HUES64 (cell line): ENCODE data around the gene IL15RA.
"Not testable (repeated sequence)": the region's sequence is repeated elsewhere in the genome, so short reads cannot be mapped to it uniquely, and the experiment has no call there.

Experiments used
- H3K27ac ChIP-seq: 2 replicates; pipeline ENCODE4 v1.7.0; 2013; ENCODE audit warnings: low read depth, low read length, inconsistent platforms
- H3K27me3 ChIP-seq: 2 replicates; pipeline ENCODE4 v1.6.1; 2013; ENCODE audit warnings: mild to moderate bottlenecking, low read length; ENCODE audit not compliant: insufficient read depth
- H3K36me3 ChIP-seq: 2 replicates; pipeline ENCODE4 v1.6.1; 2013; ENCODE audit warnings: mild to moderate bottlenecking, low read length; ENCODE audit not compliant: insufficient read depth
- H3K4me1 ChIP-seq: 2 replicates; pipeline ENCODE4 v1.6.1; 2013; ENCODE audit warnings: mild to moderate bottlenecking, low read length, moderate library complexity; ENCODE audit not compliant: insufficient read depth
- H3K4me3 ChIP-seq: 2 replicates; pipeline ENCODE4 v1.5.1; 2013; ENCODE audit warnings: mild to moderate bottlenecking, low read length, moderate library complexity
- H3K9ac ChIP-seq: 2 replicates; pipeline ENCODE4 v1.6.1; 2013; ENCODE audit warnings: mild to moderate bottlenecking, low read depth, low read length
- H3K9me3 ChIP-seq: 2 replicates; pipeline ENCODE4 v1.6.1; 2013; ENCODE audit warnings: low read depth, low read length; ENCODE audit not compliant: insufficient read depth
- WGBS: fragments of 150-250, 120-280 bp; methylation state at CpG from one replicate; pipeline ENCODE4 v1.1.7; 2013; ENCODE audit warnings: missing lambda C conversion rate; 5-methylcytosine and 5-hydroxymethylcytosine counted together

Gene IL15RA

DNA sequence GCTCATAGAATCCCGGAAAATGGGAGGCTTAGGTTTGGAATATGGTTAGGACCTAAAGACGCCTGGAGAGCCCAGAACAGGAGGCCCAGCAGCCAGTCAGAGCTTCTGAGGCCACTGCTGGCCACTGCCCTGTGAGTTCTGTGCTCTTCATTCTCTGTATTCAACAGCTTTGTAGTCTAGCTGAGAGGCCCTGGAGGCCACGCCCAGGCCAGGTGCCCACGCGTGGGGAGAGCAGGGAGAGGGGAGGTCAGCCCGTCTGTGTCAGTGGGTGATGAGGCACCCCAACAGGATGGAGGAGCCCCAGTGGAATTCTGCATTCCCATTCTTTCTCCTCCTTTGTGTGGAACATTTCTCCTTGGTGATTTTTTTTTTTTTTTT, 29.1 kb downstream of the IL15RA start:
- WGBS, result 92% methylated on average over 6 of the region's 6 CpGs
- Histone ChIP-seq H3K27me3 (no peaks in the 10 kb centered on the region), H3K36me3 (no peaks in the 10 kb centered on the region), H3K9me3 (no peaks in the 10 kb centered on the region), H3K4me1 (peaks cover 15% of the 10 kb centered on the region), H3K4me3 (no peak overlapping the region), H3K9ac (no peak overlapping the region), H3K27ac (no peak overlapping the region)

DNA sequence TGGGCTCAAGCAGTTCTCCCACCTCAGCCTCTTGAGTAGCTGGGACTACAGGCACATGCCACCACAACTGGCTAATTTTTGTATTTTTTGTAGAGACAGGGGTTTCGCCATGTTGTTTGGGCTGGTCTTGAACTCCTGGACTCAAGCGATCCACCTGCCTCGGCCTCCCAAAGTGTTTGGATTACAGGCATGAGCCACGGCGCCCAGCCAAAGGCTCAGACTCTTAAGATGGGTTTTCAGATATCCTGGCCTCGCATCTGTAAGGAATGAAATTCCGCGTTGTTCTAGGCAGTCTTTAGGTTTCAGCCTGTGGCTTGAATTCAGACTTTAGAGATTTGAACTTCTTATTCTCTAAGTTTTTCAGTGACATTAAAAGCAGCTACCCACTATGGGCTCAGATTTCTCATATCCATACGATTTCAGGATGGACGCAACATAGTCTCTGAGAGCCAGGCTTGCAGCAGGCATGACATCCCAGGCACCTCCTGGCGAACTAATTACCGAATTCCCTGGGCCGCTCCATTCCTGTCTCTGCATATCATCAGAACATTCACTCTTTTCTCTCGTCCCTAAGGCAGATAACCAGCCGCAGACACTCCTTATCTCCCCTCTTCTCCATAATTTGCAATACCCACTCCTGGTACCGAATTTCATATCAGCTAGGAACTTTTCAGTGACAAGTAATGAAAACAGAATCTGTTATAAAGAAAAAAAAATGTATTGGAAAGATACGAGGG, 29.7 kb downstream of the IL15RA start:
- H3K36me3 ChIP-seq, result no peaks in the 10 kb centered on the region
- no peak overlapping the region for H3K9ac ChIP-seq
- H3K4me1 ChIP-seq, result peaks cover 15% of the 10 kb centered on the region
- 90% methylated on average over 17 of the region's 17 CpGs for WGBS
- H3K9me3 ChIP-seq, result no peaks in the 10 kb centered on the region
- H3K4me3 ChIP-seq, result no peak overlapping the region
- no peak overlapping the region for H3K27ac ChIP-seq
- H3K27me3 ChIP-seq, result no peaks in the 10 kb centered on the region

DNA sequence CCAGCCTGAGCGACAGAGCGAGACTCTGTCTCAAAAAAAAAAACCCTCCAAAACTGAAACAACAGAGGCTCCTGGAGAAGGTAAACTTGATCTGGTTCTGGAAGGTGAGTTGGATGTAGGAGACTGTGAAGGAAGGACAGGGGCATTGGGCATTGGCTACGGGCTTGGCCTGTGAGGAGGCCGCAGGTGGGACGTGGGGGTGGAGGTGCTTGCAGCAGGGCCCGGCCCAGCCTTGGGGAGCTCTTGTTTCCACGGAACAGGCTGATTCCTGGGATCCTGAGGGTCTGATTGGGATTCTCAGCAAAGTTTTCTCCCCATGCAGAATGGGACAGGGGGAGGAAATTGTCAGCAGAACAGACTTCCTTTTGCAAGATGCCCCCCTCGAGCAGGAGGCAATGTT, 30.6 kb downstream of the IL15RA start:
- H3K4me3 ChIP-seq, result no peak overlapping the region
- H3K36me3 ChIP-seq, result no peaks in the 10 kb centered on the region
- WGBS, result 86% methylated on average over 6 of the region's 8 CpGs
- no peaks in the 10 kb centered on the region for H3K27me3 ChIP-seq
- peaks cover 15% of the 10 kb centered on the region for H3K4me1 ChIP-seq
- H3K9ac ChIP-seq, result no peak overlapping the region
- H3K9me3 ChIP-seq, result no peaks in the 10 kb centered on the region
- no peak overlapping the region for H3K27ac ChIP-seq

DNA sequence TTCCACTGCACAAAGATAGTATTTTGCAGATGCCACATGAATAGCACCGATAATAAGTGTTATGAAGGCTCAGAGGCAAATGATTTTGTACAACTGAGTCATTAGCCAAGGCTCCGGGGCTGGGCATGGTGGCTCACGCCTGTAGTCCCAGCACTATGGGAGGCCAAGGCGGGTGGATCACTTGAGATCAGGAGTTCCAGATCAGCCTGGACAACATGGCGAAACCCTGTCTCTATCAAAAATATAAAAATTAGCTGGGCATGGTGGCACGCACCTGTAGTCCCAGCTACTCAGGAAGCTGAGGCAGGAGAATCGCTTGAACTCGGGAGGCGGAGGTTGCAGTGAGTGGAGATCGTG, 30.9 kb downstream of the IL15RA start:
- not testable (repeated sequence) for H3K27ac ChIP-seq, H3K27me3 ChIP-seq, H3K4me3 ChIP-seq, H3K9me3 ChIP-seq, H3K9ac ChIP-seq, H3K36me3 ChIP-seq
- 93% methylated on average over 10 of the region's 10 CpGs for WGBS
- peaks cover 15% of the 10 kb centered on the region for H3K4me1 ChIP-seq

DNA sequence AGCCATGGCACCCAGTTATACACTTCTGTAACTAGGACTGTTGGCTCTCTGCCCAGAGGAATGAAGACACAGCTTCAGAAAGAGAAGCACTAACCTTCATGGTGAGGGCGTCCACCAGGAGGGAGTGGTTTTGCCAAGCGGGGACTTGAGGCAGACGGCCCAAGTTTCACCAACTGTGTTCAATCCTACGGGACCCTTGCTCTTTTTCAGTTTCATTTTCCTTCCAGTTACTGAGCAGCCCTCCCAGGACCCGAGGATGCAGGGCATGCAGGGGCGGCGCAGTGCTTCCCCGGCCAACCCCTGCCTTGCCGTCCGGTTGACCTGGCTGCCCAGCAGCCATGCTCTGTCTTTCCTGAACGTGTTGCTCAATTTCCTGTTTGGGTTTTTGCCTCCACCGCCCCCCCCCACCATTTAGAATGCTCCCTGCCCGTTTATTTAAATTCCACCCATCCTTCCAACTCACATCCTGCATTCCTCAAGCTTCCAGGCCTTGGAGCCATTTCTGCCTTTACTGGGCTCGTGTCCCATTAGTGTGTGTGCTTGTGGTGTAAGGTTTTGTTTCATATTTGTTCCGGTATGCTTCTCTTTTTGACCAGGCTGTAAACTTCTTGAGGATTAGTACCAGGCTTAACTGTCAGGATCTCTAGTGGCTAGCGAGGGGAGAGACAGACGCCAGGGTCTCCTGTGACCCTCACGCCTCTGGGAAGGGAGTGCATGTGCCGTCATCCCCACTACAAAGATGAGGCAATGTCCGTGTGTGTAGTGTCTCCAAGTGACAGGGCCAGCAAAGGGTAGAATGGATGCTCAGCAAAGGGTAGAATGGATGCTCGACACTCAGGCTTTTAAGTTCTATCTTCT, 31.6 kb downstream of the IL15RA start:
- no peak overlapping the region for H3K4me3 ChIP-seq
- no peak overlapping the region for H3K27ac ChIP-seq
- no peak overlapping the region for H3K9ac ChIP-seq

DNA sequence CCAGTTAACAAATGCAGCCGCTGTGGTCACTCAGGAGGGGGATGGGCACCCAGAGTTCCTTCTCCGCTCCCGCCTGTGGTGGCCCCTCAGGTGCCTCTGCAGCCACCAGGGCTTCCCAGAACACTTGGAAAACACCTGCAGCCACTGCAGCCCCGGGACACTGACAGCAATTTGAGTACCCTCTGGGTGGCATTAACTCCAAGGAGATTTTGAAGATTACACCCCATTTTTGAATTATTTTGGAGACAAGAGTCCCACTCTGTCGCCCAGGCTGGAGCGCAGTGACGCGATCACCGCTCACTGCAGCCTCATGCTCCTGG, 32.2 kb downstream of the IL15RA start:
- no peaks in the 10 kb centered on the region for H3K27me3 ChIP-seq
- no peak overlapping the region for H3K4me3 ChIP-seq
- H3K27ac ChIP-seq, result no peak overlapping the region
- no peaks in the 10 kb centered on the region for H3K36me3 ChIP-seq
- H3K9me3 ChIP-seq, result no peaks in the 10 kb centered on the region
- no peak overlapping the region for H3K9ac ChIP-seq
- peaks cover 15% of the 10 kb centered on the region for H3K4me1 ChIP-seq
- 88% methylated on average over 9 of the region's 9 CpGs for WGBS

More for the DNA sequence above, 31.6 kb downstream of the IL15RA start:
- no peaks in the 10 kb centered on the region for H3K9me3 ChIP-seq
- peaks cover 15% of the 10 kb centered on the region for H3K4me1 ChIP-seq
- WGBS, result 81% methylated on average over 21 of the region's 21 CpGs
- no peaks in the 10 kb centered on the region for H3K27me3 ChIP-seq
- no peaks in the 10 kb centered on the region for H3K36me3 ChIP-seq

DNA sequence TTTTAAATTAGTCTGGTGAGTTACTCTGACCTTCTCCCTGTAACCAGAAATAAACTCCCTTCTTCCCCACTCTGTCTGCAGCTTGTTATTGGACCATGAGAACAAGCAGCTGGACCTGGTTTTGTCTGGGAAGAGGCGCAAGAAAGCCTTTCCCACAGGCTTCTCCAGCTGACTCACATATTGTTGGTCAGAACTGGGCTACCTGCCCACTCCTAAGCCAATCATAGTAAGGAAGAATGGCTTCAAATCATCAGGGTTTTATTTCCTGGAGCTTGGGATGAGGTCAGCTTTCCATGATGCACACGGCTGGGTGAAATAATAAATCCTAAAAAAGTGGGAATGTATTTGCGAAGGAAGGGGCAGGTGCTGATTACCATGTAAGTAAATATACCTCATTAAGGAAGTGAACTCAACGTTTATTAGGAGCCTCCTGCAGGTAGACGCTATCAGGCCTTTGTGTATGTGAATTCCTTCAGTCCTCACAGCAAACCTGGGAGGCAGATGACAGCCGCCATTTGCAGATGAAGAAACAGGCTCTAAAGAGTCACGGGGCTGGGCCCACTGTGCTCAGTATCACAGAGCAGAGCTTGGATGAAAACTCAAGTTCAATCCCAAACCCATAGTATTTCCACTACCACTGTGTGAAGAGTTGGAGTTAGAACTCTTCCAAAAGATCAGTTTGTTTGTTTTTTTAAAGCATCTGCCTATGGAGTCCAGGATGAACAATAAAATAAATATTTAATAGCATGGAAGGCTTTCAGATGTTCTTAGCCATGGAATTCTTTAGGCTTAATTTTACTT, 32.8 kb downstream of the IL15RA start:
- no peaks in the 10 kb centered on the region for H3K27me3 ChIP-seq
- no peaks in the 10 kb centered on the region for H3K36me3 ChIP-seq
- H3K9ac ChIP-seq, result no peak overlapping the region
- H3K4me3 ChIP-seq, result no peak overlapping the region
- 75% methylated on average over 7 of the region's 7 CpGs for WGBS
- H3K4me1 ChIP-seq, result peaks cover 15% of the 10 kb centered on the region
- H3K9me3 ChIP-seq, result no peaks in the 10 kb centered on the region
- H3K27ac ChIP-seq, result no peak overlapping the region

DNA sequence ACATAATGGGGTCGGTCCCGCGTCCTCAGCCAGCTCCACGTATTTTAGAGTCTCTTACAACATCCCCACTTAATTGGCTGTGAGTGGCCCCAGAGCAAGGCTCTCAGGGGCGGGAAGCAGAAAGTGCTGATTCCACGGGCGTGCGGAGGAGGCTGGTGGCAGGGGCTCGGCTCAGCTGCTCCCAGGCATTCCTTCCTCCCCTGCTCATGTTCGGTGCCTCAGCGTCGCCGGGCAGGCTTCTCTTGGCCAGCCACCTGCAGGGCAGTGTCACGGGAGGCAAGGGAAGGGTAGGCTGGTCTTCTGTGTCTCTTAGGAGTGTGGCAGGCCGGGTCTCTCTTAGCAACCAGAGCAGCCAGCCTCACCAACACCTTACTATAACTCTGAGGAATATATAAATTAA, 33.8 kb downstream of the IL15RA start:
- no peak overlapping the region for H3K9ac ChIP-seq
- no peaks in the 10 kb centered on the region for H3K9me3 ChIP-seq
- H3K4me3 ChIP-seq, result no peak overlapping the region
- H3K27ac ChIP-seq, result no peak overlapping the region
- H3K27me3 ChIP-seq, result no peaks in the 10 kb centered on the region
- H3K4me1 ChIP-seq, result peaks cover 15% of the 10 kb centered on the region
- 73% methylated on average over 12 of the region's 15 CpGs for WGBS
- H3K36me3 ChIP-seq, result peaks cover 4% of the 10 kb centered on the region

DNA sequence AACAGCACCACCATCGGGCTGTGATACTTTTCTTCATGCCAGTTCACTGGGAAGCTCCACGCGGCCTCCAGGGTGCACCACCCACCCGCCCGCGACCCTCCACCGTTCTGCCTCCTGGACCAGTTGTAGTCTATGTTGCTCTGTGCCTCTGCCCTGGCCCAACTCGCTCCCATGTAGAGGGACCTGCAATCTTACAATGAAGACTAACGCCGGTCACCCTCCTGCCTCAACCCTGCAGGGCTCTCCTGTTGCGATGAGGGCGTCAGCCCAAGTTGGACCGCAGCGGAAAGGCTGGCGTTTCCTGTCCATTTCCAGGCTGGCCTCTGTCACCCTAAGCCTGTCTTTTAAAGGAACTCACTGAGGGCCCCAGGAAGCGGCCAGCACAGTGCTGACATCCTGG, 34.9 kb downstream of the IL15RA start:
- H3K4me3 ChIP-seq, result no peak overlapping the region
- no peak overlapping the region for H3K9ac ChIP-seq
- peaks cover 14% of the 10 kb centered on the region for H3K36me3 ChIP-seq
- peaks cover 15% of the 10 kb centered on the region for H3K4me1 ChIP-seq
- no peaks in the 10 kb centered on the region for H3K27me3 ChIP-seq
- 91% methylated on average over 16 of the region's 16 CpGs for WGBS
- no peak overlapping the region for H3K27ac ChIP-seq
- no peaks in the 10 kb centered on the region for H3K9me3 ChIP-seq

DNA sequence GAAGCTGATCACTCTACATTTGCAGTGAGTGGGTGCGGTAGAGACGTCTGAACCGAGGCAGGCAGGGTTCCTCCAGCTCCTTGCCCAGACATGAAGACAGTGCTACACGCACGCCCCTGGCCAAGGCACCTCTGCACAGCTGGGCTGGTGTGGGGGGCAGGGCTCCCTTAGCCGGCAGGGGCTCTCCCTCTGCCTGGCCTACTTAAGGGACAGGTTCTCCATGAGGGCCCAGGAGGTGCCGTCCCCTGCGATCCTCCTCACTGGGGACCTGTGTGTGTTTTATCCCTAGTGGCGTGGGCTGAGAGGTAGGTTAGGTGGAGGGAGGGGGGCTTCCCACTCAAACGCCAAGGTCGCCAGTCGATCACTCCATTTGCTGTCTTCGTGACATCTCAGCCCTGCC, 35.3 kb downstream of the IL15RA start:
- Histone ChIP-seq H3K27me3 (no peaks in the 10 kb centered on the region), H3K9me3 (no peaks in the 10 kb centered on the region), H3K4me1 (peaks cover 15% of the 10 kb centered on the region), H3K4me3 (no peak overlapping the region), H3K27ac (no peak overlapping the region), H3K9ac (no peak overlapping the region), H3K36me3 (peaks cover 19% of the 10 kb centered on the region)
- 94% methylated on average over 13 of the region's 13 CpGs for WGBS

DNA sequence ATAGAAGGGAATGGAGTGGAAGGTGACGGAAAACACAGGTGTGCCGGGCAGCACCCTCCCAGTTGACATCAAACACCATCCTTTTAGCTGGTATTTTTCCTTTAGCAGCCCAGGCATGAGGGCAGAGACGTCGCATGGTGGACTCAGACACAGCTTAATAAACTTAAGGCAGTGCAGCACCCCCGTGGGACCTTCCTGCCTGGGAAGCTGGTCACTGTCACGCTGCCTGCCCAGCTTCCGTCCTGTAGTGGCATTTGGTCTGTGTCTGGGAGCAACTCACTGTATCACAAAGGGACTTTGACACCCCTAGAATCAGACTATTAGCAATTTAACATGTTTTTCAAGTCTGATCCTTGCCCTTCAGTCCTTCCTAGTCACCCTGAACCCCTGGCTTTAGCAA, 35.8 kb downstream of the IL15RA start:
- no peak overlapping the region for H3K4me3 ChIP-seq
- H3K4me1 ChIP-seq, result peaks cover 15% of the 10 kb centered on the region
- 89% methylated on average over 7 of the region's 7 CpGs for WGBS
- no peaks in the 10 kb centered on the region for H3K27me3 ChIP-seq
- H3K9ac ChIP-seq, result no peak overlapping the region
- H3K36me3 ChIP-seq, result peaks cover 23% of the 10 kb centered on the region
- H3K27ac ChIP-seq, result no peak overlapping the region
- no peaks in the 10 kb centered on the region for H3K9me3 ChIP-seq
